NCI-H146 treated with DMSO at 0.1 percent for 48 hours (cell line): ENCODE data around the gene HTR1E.
A peak's percentile ranks its signal among the peaks of the same experiment; 100 is the strongest.
"Not testable (repeated sequence)": the region's sequence is repeated elsewhere in the genome, so short reads cannot be mapped to it uniquely, and the experiment has no call there.

ENCODE experiments used
- DNase-seq: peaks from one replicate; lab custom pipeline; 2025; ENCODE audit not compliant: unreplicated experiment; lab: John Stamatoyannopoulos, UW

The HTR1E gene

GRCh38 chr6:86937219-86938079 lies at the start of gene HTR1E:
HTR1E (plus strand) TSS chr6:86937528; CDS start chr6:87015335, 77,807 bp downstream.
- DNase-seq: peak; percentile 31

- no peak for DNase-seq
Observed at GRCh38 chr6:86888301-86888700, 49.0 kb upstream of the HTR1E start.

- not testable (repeated sequence) for DNase-seq
Observed at GRCh38 chr6:86897265-86897664, 40.1 kb upstream of the HTR1E start.

GRCh38 chr6:86913795-86914194 lies 23.5 kb upstream of the HTR1E start:
- no peak for DNase-seq

GRCh38 chr6:86916393-86916792 lies 20.9 kb upstream of the HTR1E start:
- no peak for DNase-seq

- DNase-seq: not testable (repeated sequence)
Observed at GRCh38 chr6:86927138-86927537, 10.2 kb upstream of the HTR1E start.

- not testable (repeated sequence) for DNase-seq
Observed at GRCh38 chr6:86927859-86928258, 9.5 kb upstream of the HTR1E start.

- no peak for DNase-seq
Observed at GRCh38 chr6:86934365-86934764, 3.0 kb upstream of the HTR1E start.

- no peak for DNase-seq
Observed at GRCh38 chr6:86936834-86937218, 502 bp upstream of the HTR1E start.

- DNase-seq: no peak
Observed at GRCh38 chr6:86938814-86939213, 1.5 kb downstream of the HTR1E start.

GRCh38 chr6:86941461-86941860 lies 4.1 kb downstream of the HTR1E start:
- no peak for DNase-seq

- DNase-seq: no peak
Observed at GRCh38 chr6:86942769-86943516, 5.6 kb downstream of the HTR1E start.

- DNase-seq: no peak
Observed at GRCh38 chr6:86943819-86944407, 6.6 kb downstream of the HTR1E start.

GRCh38 chr6:86949771-86950170 lies 12.4 kb downstream of the HTR1E start:
- DNase-seq: no peak

- DNase-seq: no peak
Observed at GRCh38 chr6:86952991-86953390, 15.7 kb downstream of the HTR1E start.

GRCh38 chr6:86959656-86960055 lies 22.3 kb downstream of the HTR1E start:
- no peak for DNase-seq

- no peak for DNase-seq
Observed at GRCh38 chr6:86961455-86962200, 24.3 kb downstream of the HTR1E start.

- no peak for DNase-seq
Observed at GRCh38 chr6:86963352-86963751, 26.0 kb downstream of the HTR1E start.

GRCh38 chr6:86964029-86964579 lies 26.8 kb downstream of the HTR1E start:
- no peak for DNase-seq

- DNase-seq: no peak
Observed at GRCh38 chr6:86966271-86966670, 28.9 kb downstream of the HTR1E start.

- DNase-seq: no peak
Observed at GRCh38 chr6:86969573-86969972, 32.2 kb downstream of the HTR1E start.
